HUES6 (cell line): ENCODE measurements around the gene CXCR6.

ENCODE experiments used
- H3K27ac ChIP-seq: 2 replicates; pipeline ENCODE4 v1.7.0; 2013; ENCODE audit warnings: low read depth, mild to moderate bottlenecking, low read length, inconsistent platforms
- H3K27me3 ChIP-seq: 2 replicates; pipeline ENCODE4 v1.6.1; 2013; ENCODE audit warnings: low read length; ENCODE audit not compliant: control insufficient read depth, insufficient read depth
- H3K36me3 ChIP-seq: 2 replicates; pipeline ENCODE4 v1.6.1; 2013; ENCODE audit warnings: low read length; ENCODE audit not compliant: control insufficient read depth, insufficient read depth
- H3K4me1 ChIP-seq: 2 replicates; pipeline ENCODE4 v1.6.1; 2013; ENCODE audit warnings: low read length; ENCODE audit not compliant: control insufficient read depth, insufficient read depth
- H3K4me3 ChIP-seq: 2 replicates; pipeline ENCODE4 v1.5.1; 2013; ENCODE audit warnings: low read depth, low read length
- H3K9ac ChIP-seq: one replicate; pipeline ENCODE4 v1.6.1; 2013; ENCODE audit warnings: mild to moderate bottlenecking, low read length
- H3K9me3 ChIP-seq: 2 replicates; pipeline ENCODE4 v1.6.1; 2013; ENCODE audit warnings: low read depth, low read length; ENCODE audit not compliant: control insufficient read depth, insufficient read depth

CXCR6 gene

DNA sequence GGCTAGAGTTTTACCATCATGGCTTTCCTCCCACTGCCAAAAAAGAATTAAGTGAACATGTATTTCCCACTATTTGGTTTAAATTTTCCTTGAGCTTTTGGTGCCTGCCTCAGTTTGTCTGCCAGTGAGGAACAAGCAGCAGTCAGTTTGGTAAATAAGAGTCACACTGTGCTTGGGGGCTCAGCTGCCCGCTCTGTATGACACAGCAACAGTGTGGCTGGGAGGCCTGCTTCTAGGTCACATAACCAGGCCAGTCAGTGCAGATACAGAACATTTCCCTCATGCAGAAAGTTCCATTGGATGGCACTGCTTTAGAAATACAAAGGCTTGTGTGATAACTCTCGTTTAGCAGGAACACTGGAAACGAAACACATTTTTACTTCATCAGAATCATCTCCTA is 26.7 kb downstream of the CXCR6 start:
- H3K9me3 ChIP-seq: no peaks in the 10 kb centered on the region

DNA sequence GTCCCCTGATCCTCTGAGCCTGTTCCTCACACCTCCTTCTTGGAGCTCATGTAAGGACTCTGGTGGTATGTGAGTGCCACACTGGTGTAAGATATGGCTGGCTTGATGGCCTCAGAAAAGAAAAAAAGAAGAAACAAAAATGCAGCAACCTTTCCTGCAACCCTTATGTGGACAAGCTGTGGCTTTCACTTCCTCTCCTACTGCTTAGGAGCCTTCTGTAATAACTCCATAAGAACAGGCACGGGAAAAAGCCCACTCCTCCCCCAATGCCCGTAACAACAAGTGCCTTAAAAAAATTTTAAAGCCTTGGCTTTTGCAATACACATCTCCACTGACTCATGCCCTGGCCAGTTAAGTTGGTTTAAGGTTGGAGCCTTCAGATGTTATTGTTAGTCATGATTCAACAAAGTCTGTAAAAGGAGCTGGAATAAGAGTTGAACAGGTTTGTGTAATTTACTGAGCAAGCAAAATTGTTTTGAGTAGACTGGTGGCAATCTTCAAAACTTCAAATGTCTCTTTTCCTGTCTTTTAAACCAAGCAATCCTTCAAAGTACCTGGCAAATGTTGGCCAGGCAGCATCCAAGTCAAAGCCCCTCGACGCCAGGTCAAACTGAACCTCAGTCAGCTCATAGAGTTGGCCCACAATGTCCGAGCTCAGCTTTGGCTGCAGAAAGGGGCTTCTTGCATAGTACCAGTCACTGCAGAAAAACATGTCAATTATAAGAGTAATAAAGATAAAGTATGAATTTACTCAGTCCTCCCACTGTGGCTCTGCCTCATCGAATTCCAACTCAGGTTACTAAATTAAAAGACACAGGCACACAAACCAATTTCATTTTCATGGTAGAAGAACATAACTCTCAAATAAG is 29.5 kb downstream of the CXCR6 start:
- H3K9ac ChIP-seq: no peak overlapping the region
- H3K9me3 ChIP-seq: no peaks in the 10 kb centered on the region
- no peak overlapping the region for H3K27ac ChIP-seq
- H3K36me3 ChIP-seq: peaks cover 86% of the 10 kb centered on the region
- no peak overlapping the region for H3K4me3 ChIP-seq
- H3K4me1 ChIP-seq: no peaks in the 10 kb centered on the region
- no peaks in the 10 kb centered on the region for H3K27me3 ChIP-seq

More for the DNA sequence above, 26.7 kb downstream of the CXCR6 start:
- Histone ChIP-seq H3K4me3 (no peak overlapping the region), H3K27ac (no peak overlapping the region), H3K27me3 (no peaks in the 10 kb centered on the region), H3K4me1 (no peaks in the 10 kb centered on the region), H3K36me3 (peaks cover 89% of the 10 kb centered on the region), H3K9ac (no peak overlapping the region)

DNA sequence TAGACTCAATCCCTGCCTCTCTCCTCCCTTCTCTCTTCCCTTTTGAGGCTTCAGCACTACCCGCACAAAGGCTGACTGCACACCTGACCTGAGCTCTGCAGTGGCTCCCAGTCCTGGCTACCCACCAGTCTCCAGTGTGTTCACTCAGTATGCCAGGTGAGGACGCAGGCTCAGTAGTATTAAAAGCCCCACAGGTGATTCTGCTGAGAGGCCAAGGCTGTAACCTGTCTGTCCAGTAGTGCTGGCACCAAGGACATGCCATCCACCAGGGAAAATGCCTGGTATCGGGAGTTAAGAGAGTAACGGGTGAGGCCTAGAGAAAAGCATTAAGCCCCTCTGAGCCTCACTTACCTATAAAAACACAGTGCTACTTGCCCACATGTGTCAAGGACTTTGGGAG is 31.4 kb downstream of the CXCR6 start:
- Histone ChIP-seq H3K9me3 (no peaks in the 10 kb centered on the region), H3K4me3 (no peak overlapping the region), H3K9ac (no peak overlapping the region), H3K4me1 (no peaks in the 10 kb centered on the region), H3K36me3 (peaks cover 85% of the 10 kb centered on the region), H3K27me3 (no peaks in the 10 kb centered on the region), H3K27ac (no peak overlapping the region)

DNA sequence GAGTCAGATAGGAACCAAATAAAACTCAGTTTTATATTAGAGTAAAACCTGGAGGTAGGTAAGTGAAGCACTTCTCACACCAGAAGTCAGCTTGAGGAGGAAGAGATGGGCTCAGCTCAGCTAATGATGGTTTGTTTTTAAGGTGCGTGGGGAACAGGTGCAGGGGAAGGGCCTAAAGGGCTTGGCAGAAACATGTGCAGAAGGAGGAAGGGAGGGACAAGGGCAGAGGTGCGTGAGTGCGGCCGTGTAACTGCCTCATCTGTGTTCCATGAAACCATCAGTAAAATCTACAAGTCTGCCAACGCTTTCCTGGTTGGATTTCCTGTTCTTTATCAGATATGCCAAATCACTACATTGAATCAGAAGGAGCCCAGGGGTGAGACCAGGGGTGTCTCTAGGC is 32.4 kb downstream of the CXCR6 start:
- Histone ChIP-seq H3K4me1 (no peaks in the 10 kb centered on the region), H3K9ac (no peak overlapping the region), H3K36me3 (peaks cover 83% of the 10 kb centered on the region)

DNA sequence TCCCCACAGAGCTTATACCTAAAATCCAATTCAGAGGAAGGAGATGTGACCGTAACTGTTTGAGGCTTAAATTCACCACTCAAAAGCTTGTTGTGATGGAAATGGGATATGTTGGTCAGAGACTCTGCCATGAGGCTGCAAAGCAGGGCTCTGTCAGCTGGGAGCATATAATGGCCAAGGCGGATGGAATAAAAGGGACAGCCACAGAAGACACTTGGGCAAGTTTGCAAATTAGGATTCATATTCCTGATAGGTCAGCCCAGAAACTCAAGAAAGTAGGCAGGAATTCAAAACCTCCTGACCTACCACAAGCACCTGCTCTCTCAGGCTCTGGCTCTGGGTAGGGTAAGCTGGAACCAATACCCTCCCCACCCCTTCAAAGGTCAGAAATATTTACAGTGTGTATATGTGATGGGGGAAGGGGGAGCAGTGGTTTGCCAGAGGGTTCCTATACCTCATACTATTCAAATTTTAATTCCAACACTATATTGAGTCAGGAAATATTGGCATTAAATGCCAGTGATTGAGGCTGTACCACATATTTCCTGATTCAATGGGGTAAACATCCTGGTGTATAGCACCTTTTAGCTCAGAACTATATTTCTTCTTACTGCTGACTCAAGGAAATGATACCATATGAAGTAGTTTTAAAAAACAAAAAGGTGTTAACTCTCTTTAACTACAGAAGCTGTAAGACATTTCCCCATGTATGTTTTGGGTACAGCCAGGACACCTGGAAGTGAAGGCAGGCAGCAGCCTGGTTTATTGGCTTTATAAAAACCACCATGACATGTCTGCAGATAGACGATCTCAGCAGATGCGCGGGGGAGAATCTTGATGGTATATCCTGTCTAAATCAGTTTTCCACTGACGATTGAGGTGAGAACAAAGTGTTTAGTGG is 33.2 kb downstream of the CXCR6 start:
- Histone ChIP-seq H3K9ac (no peak overlapping the region), H3K27ac (no peak overlapping the region), H3K27me3 (no peaks in the 10 kb centered on the region), H3K4me3 (no peak overlapping the region), H3K36me3 (peaks cover 86% of the 10 kb centered on the region), H3K4me1 (no peaks in the 10 kb centered on the region), H3K9me3 (no peaks in the 10 kb centered on the region)

More for the DNA sequence above, 32.4 kb downstream of the CXCR6 start:
- Histone ChIP-seq H3K4me3 (no peak overlapping the region), H3K9me3 (no peaks in the 10 kb centered on the region), H3K27me3 (no peaks in the 10 kb centered on the region), H3K27ac (no peak overlapping the region)

DNA sequence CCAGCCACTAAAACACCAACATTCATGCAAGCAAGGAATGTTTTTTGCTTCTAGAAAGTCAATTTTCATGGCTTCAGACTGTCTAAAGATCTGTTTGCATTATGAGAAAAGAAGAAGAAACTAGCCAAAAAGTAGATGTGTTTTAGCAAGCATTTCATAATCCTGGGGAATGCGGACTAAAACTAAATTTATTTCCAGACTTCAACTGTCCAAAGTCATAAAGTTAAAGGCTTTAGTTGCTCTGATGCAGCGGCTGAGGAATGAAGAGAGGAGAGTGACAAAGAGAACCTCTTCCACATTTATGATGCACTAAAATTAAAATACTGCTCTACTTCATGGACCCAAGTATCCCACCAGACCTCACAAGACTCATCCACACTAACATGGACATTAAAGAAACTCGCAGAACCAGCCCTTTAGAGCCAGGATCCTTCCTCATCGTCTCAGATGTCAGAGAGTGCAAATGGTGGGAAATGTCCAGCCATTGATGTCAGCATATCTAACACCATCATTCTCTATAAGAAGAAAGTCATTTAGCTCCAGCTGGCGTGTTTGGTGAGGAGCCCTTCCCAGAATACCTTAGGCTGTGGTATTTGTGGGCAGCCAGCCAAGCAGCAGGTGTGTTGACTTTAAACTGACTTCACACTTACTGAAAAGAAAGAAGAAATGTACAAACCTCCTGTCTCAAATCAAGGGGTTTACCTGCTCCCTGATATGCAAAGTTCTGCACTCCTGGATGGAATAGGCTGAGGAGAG is 34.9 kb downstream of the CXCR6 start:
- H3K9ac ChIP-seq: no peak overlapping the region
- no peaks in the 10 kb centered on the region for H3K9me3 ChIP-seq
- H3K36me3 ChIP-seq: peaks cover 93% of the 10 kb centered on the region
- H3K4me3 ChIP-seq: no peak overlapping the region
- no peak overlapping the region for H3K27ac ChIP-seq
- H3K4me1 ChIP-seq: no peaks in the 10 kb centered on the region
- H3K27me3 ChIP-seq: no peaks in the 10 kb centered on the region

DNA sequence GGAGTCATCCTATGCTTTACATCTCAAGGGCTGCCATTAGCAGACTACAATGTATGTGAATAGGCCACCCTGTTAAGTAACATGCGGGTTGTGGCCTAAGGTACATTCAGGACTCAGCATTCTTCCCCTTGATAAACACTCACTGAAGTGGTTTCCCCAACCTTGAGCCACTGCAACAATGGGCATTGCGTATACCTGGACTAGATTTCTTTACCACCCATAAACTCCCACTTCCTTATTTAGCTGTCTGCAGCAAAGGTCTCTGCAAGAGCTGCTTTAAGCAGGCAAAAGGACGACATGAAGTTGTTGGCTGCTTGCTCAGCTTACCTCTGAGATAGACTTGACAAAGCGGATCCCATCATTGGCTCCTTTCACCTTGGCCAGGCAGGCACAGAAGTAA is 36.1 kb downstream of the CXCR6 start:
- no peak overlapping the region for H3K27ac ChIP-seq
- peaks cover 94% of the 10 kb centered on the region for H3K36me3 ChIP-seq
- H3K4me3 ChIP-seq: no peak overlapping the region
- H3K27me3 ChIP-seq: no peaks in the 10 kb centered on the region
- no peak overlapping the region for H3K9ac ChIP-seq
- H3K9me3 ChIP-seq: no peaks in the 10 kb centered on the region
- H3K4me1 ChIP-seq: no peaks in the 10 kb centered on the region

DNA sequence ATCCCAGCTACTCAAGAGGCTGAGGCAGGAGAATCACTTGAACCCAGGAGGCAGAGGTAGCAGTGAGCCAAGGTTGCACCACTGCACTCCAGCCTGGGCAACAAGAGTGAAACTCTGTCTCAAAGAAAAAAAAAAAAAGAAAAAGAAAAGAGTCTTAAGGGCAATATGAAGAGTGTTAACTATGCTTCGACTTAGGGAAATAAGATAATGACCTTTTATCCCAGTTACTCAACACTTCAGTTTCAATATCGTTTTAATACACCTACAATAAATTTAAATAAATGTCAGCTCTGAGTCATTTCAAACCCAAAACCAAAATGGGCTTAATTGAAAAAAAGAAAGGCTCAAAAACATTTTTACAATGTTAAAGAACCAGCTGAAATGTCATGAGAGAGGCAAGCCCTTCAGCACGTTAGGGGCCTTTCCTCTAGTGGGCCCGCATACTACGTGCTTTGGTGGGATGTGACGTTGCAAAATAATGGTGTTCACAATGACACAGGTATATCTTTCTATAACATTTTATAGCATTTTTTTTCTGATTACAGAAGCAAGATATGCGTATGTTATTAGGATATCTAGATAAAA is 37.1 kb downstream of the CXCR6 start:
- no peaks in the 10 kb centered on the region for H3K4me1 ChIP-seq
- H3K27ac ChIP-seq: no peak overlapping the region

DNA sequence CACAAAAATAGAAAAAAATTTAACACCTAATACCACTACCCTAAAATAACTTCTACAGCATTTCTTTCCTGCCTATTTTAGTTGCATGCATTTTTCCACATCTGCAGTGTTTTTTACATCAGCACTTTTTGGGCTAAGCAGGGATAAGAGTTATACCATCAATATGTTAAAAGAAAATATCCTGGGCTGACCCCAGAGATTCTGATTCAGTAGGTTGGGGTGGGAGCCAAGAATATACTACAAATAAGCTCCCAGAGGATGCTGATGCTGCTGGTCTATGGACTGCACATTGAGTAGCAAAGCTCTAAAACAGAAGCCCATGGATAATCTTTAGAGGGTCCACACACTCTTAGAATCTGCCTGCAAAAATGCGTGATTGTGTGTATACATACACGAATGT is 37.6 kb downstream of the CXCR6 start:
- Histone ChIP-seq H3K4me1 (no peaks in the 10 kb centered on the region), H3K9me3 (no peaks in the 10 kb centered on the region), H3K27ac (no peak overlapping the region), H3K27me3 (no peaks in the 10 kb centered on the region), H3K36me3 (peaks cover 86% of the 10 kb centered on the region), H3K9ac (no peak overlapping the region), H3K4me3 (no peak overlapping the region)

More for the DNA sequence above, 37.1 kb downstream of the CXCR6 start:
- no peak overlapping the region for H3K9ac ChIP-seq
- H3K9me3 ChIP-seq: no peaks in the 10 kb centered on the region
- no peaks in the 10 kb centered on the region for H3K27me3 ChIP-seq
- H3K36me3 ChIP-seq: peaks cover 91% of the 10 kb centered on the region
- no peak overlapping the region for H3K4me3 ChIP-seq

DNA sequence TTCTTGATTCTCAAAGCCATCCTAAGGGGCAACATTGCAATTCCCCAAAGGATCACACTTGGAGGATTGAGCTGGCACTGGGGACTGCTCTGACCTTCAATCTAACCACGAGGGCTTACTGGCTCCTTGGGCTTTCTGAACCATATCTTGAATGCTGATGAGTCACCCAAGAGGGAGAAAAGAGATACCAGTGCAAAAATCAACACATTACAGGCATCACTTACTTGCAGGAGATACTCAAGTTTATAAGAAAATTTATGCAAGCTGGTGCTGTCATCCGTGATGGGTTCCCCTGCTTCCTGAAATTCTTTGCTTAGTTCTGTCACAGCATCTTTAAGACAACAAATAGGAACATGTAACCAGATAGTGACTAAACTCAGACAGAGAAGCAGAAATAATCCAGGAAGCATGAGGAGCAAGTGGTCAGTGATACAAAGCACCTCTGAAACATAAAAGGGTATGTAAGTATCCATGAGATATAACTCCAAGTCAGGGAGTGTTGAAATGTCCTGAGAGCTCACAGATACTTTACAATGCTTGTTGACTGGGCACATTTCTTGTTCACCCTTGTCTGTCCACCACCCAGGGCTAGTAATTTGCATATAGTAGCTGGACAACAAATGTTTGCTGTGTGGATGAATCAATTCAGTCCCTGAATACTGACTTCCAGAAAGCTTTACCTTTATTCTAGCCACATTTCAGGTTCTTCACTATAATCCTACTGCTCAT is 38.2 kb downstream of the CXCR6 start:
- no peak overlapping the region for H3K27ac ChIP-seq
- no peaks in the 10 kb centered on the region for H3K9me3 ChIP-seq
- H3K9ac ChIP-seq: no peak overlapping the region
- H3K27me3 ChIP-seq: no peaks in the 10 kb centered on the region
- no peak overlapping the region for H3K4me3 ChIP-seq
- peaks cover 79% of the 10 kb centered on the region for H3K36me3 ChIP-seq
- H3K4me1 ChIP-seq: no peaks in the 10 kb centered on the region
